Neural progenitor cell (in vitro differentiated cells): ENCODE measurements around the gene ZNF816. TPM values are rescaled to one million over a fixed set of nuclear protein-coding genes. Genes with fewer than 3 reads are reported as not detected.

Source experiments
- DNase-seq: peaks from one replicate; pipeline ENCODE4 v3.0.0-alpha.2; 2016; ENCODE audit warnings: low spot score
- H2AFZ ChIP-seq: fragments of 200-600 bp; sonication (generic); replicated peaks from 2 replicates; pipeline ENCODE4 v1.6.1; 2016; ENCODE audit warnings: antibody characterized with exemption
- H3F3A ChIP-seq: fragments of 200-600 bp; sonication (generic); 2 replicates; pipeline ENCODE4 v1.6.1; 2016; ENCODE audit warnings: antibody characterized with exemption, low read depth
- H3K27ac ChIP-seq: fragments of 200-600 bp; sonication (generic); 2 replicates; pipeline ENCODE4 v1.5.1; 2016; ENCODE audit warnings: mild to moderate bottlenecking
- H3K27me3 ChIP-seq: fragments of 200-600 bp; sonication (generic); 2 replicates; pipeline ENCODE4 v1.6.1; 2016; ENCODE audit warnings: mild to moderate bottlenecking, moderate library complexity
- H3K36me3 ChIP-seq: fragments of 200-600 bp; sonication (generic); 2 replicates; pipeline ENCODE4 v1.5.1; 2016
- H3K4me1 ChIP-seq: fragments of 200-600 bp; sonication (generic); 2 replicates; pipeline ENCODE4 v1.6.1; 2016; ENCODE audit warnings: mixed run types
- H3K4me2 ChIP-seq: fragments of 200-600 bp; sonication (generic); 2 replicates; pipeline ENCODE4 v1.6.1; 2016
- H3K4me3 ChIP-seq: fragments of 200-600 bp; sonication (generic); 2 replicates; pipeline ENCODE4 v1.5.1; 2016
- H3K79me2 ChIP-seq: fragments of 200-600 bp; sonication (generic); 2 replicates; pipeline ENCODE4 v1.6.1; 2016; ENCODE audit warnings: low read depth
- H3K9ac ChIP-seq: fragments of 200-600 bp; sonication (generic); 2 replicates; pipeline ENCODE4 v1.6.1; 2016
- H3K9me3 ChIP-seq: fragments of 200-600 bp; sonication (generic); 2 replicates; pipeline ENCODE4 v1.5.1; 2016; ENCODE audit warnings: low read depth
- H4K20me1 ChIP-seq: fragments of 200-600 bp; sonication (generic); 2 replicates; pipeline ENCODE4 v1.6.1; 2016; ENCODE audit warnings: low read depth
- H3K27ac Mint-ChIP-seq: 3 replicates; pipeline ENCODE4 v1.8.0; 2021; ENCODE audit warnings: mixed read lengths
- H3K27me3 Mint-ChIP-seq: 2 replicates; pipeline ENCODE4 v1.8.0; 2022; ENCODE audit warnings: low read depth, mild to moderate bottlenecking, inconsistent platforms, moderate library complexity, mixed read lengths; ENCODE audit not compliant: insufficient read depth
- H3K36me3 Mint-ChIP-seq: 3 replicates; pipeline ENCODE4 v1.8.0; 2021; ENCODE audit warnings: mixed read lengths
- H3K4me1 Mint-ChIP-seq: 3 replicates; pipeline ENCODE4 v1.8.0; 2021; ENCODE audit warnings: mixed read lengths
- H3K4me3 Mint-ChIP-seq: 3 replicates; pipeline ENCODE4 v1.8.0; 2021; ENCODE audit warnings: mild to moderate bottlenecking, moderate library complexity, mixed read lengths
- H3K9me3 Mint-ChIP-seq: 3 replicates; pipeline ENCODE4 v1.8.0; 2020; ENCODE audit warnings: mixed read lengths
- EZH2 ChIP-seq: fragments of 200-600 bp; sonication (generic); IDR thresholded peaks from 2 replicates; pipeline ENCODE4 v1.6.1; 2017; ENCODE audit warnings: antibody characterized with exemption, mild to moderate bottlenecking, moderate library complexity
- EZH2phosphoT487 ChIP-seq: fragments of 200-600 bp; sonication (generic); IDR thresholded peaks from 2 replicates; pipeline ENCODE4 v1.6.1; 2017; ENCODE audit warnings: antibody characterized with exemption
- total RNA-seq: library from RNA; depleted of rRNA; stranded (reverse); fragments of >200 nt; gene quantifications from 2 replicates; pipeline ENCODE4 v1.2.3, GENCODE V29; 2015; ENCODE audit warnings: low replicate concordance
- TF ChIP-seq, protein P1 (sequence below): fragments of 200-600 bp; sonication (generic); IDR thresholded peaks from 2 replicates; pipeline ENCODE4 v1.5.1; 2017; ENCODE audit warnings: antibody characterized with exemption, mild to moderate bottlenecking

ZNF816 gene
- total RNA-seq, 1 donor from 2014 or later: 22.9 TPM

DNA sequence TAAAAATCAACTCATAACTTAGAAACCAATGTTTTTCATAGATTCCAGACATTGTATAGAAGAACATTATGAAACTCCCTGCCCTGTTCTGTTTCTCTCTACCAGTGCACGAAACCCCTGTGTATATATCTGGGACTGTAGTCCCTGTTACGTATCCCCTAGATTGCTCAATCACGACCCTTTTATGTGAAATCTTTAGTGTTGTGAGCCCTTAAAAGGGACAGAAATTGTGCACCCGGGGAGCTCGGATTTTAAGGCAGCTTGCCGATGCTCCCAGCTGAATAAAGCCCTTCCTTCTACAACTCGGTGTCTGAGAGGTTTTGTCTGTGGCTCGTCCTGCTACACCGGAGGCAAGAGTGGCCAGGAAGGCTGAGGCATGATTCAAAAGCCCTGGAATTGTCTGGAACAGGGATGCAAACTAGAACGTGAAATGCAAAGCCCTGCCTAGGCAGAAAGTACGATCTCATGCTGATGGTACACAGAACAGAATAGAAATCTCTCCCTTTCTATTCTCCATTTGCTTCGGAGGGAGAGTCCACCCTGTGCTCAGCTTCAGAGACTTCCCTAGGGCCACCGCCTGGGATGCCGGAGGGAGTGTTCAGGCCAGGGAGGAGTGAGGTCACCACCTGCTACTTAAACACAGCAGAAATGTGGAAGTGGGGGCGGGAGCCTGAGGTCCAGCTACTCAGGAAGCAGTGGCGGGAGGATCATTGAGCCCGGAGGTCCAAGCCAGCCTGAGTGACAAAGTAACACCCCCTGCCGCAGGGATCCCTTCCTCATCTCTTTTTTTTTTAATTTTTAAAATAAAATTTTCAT is 38.7 kb downstream of the ZNF816 start:
- Histone ChIP-seq H3K79me2 (peaks cover 4% of the 10 kb centered on the region), H3F3A (peaks cover 23% of the 10 kb centered on the region), H3K4me1 (no peaks in the 10 kb centered on the region), H3K4me3 (peak overlapping the region; percentile 81), H3K27me3 (no peaks in the 10 kb centered on the region), H3K27ac (no peak overlapping the region), H3K4me2 (peak overlapping the region; percentile 89), H3K9me3 (no peaks in the 10 kb centered on the region), H2AFZ (no peak overlapping the region), H3K36me3 (no peaks in the 10 kb centered on the region), H3K9ac (no peak overlapping the region), H4K20me1 (no peaks in the 10 kb centered on the region)
- H3K27me3 Mint-ChIP-seq: peaks cover 2% of the 10 kb centered on the region
- TF ChIP-seq, protein P1, sequence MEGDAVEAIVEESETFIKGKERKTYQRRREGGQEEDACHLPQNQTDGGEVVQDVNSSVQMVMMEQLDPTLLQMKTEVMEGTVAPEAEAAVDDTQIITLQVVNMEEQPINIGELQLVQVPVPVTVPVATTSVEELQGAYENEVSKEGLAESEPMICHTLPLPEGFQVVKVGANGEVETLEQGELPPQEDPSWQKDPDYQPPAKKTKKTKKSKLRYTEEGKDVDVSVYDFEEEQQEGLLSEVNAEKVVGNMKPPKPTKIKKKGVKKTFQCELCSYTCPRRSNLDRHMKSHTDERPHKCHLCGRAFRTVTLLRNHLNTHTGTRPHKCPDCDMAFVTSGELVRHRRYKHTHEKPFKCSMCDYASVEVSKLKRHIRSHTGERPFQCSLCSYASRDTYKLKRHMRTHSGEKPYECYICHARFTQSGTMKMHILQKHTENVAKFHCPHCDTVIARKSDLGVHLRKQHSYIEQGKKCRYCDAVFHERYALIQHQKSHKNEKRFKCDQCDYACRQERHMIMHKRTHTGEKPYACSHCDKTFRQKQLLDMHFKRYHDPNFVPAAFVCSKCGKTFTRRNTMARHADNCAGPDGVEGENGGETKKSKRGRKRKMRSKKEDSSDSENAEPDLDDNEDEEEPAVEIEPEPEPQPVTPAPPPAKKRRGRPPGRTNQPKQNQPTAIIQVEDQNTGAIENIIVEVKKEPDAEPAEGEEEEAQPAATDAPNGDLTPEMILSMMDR: no peak
- TF ChIP-seq EZH2 (no peak), EZH2phosphoT487 (no peak)
- H3K36me3 Mint-ChIP-seq: peaks cover 24% of the 10 kb centered on the region
- peak overlapping the region; percentile 86 for H3K4me3 Mint-ChIP-seq
- no peak for DNase-seq
- H3K9me3 Mint-ChIP-seq: peaks cover 21% of the 10 kb centered on the region
- no peak overlapping the region for H3K27ac Mint-ChIP-seq
- peaks cover 9% of the 10 kb centered on the region for H3K4me1 Mint-ChIP-seq

- H3K27me3 Mint-ChIP-seq: peaks cover 2% of the 10 kb centered on the region
- H3K27me3 ChIP-seq: no peaks in the 10 kb centered on the region
- H3K4me1 Mint-ChIP-seq: peaks cover 9% of the 10 kb centered on the region
- H3K4me1 ChIP-seq: no peaks in the 10 kb centered on the region
- H3K4me3 Mint-ChIP-seq: peak within 1 kb of the TSS; percentile 86
- peak within 1 kb of the TSS; percentile 35 for H3K9ac ChIP-seq
- H3F3A ChIP-seq: peaks cover 23% of the 10 kb centered on the region
- peak within 1 kb of the TSS; percentile 4 for H3K27ac ChIP-seq
- H4K20me1 ChIP-seq: no peaks in the 10 kb centered on the region
- H2AFZ ChIP-seq: peak within 1 kb of the TSS; percentile 89
- H3K79me2 ChIP-seq: peaks cover 4% of the 10 kb centered on the region
- H3K36me3 Mint-ChIP-seq: peaks cover 18% of the 10 kb centered on the region
- H3K9me3 ChIP-seq: no peaks in the 10 kb centered on the region
- no peak within 1 kb of the TSS for H3K27ac Mint-ChIP-seq
- peak within 1 kb of the TSS; percentile 81 for H3K4me3 ChIP-seq
- no peak for TF ChIP-seq EZH2
- TF ChIP-seq, protein P1: no peak
- TF ChIP-seq EZH2phosphoT487: no peak
- peak; percentile 92 for DNase-seq
- H3K9me3 Mint-ChIP-seq: peaks cover 21% of the 10 kb centered on the region
- peak within 1 kb of the TSS; percentile 89 for H3K4me2 ChIP-seq
- no peaks in the 10 kb centered on the region for H3K36me3 ChIP-seq
These were observed 39.6 kb downstream of the ZNF816 start, which contains the start of gene ZNF888 for GRCh38 chr19:52922841-52923777. Gene ZNF888, minus strand, starts transcription at chr19:52923428. Its CDS starts 5,555 bp downstream, at chr19:52917873.

- Histone ChIP-seq H3K4me2 (no peak overlapping the region), H3K27ac (no peak overlapping the region), H3K9me3 (no peaks in the 10 kb centered on the region), H2AFZ (no peak overlapping the region), H3K4me1 (no peaks in the 10 kb centered on the region), H3K36me3 (no peaks in the 10 kb centered on the region), H3K4me3 (no peak overlapping the region), H3K79me2 (peaks cover 4% of the 10 kb centered on the region), H3F3A (peaks cover 3% of the 10 kb centered on the region), H3K9ac (no peak overlapping the region), H4K20me1 (no peaks in the 10 kb centered on the region), H3K27me3 (no peaks in the 10 kb centered on the region)
- no peak overlapping the region for H3K27ac Mint-ChIP-seq
- H3K36me3 Mint-ChIP-seq: peaks cover 18% of the 10 kb centered on the region
- H3K9me3 Mint-ChIP-seq: peaks cover 7% of the 10 kb centered on the region
- TF ChIP-seq EZH2phosphoT487: no peak
- TF ChIP-seq, protein P1: no peak
- TF ChIP-seq EZH2: no peak
- H3K27me3 Mint-ChIP-seq: peaks cover 2% of the 10 kb centered on the region
- H3K4me3 Mint-ChIP-seq: no peak overlapping the region
- peaks cover 5% of the 10 kb centered on the region for H3K4me1 Mint-ChIP-seq
- no peak for DNase-seq
These were observed 45.1 kb downstream of the ZNF816 start for GRCh38 chr19:52917531-52917930.
